HL-60/S4 treated with retinoic acid at 250 ng/mL for 4 days and 3 days (cell line): ENCODE measurements around the gene MACF1.
"Not testable (repeated sequence)": the region's sequence is repeated elsewhere in the genome, so short reads cannot be mapped to it uniquely, and the experiment has no call there.

ENCODE experiments used
- in situ Hi-C: fragments of 300-500 bp; cut with MboI; formaldehyde crosslinking; loops from 2 replicates; pipeline ENCODE4 v1.7.0; 2022; ENCODE audit warnings: low sequenced_read_pairs

The MACF1 gene

DNA sequence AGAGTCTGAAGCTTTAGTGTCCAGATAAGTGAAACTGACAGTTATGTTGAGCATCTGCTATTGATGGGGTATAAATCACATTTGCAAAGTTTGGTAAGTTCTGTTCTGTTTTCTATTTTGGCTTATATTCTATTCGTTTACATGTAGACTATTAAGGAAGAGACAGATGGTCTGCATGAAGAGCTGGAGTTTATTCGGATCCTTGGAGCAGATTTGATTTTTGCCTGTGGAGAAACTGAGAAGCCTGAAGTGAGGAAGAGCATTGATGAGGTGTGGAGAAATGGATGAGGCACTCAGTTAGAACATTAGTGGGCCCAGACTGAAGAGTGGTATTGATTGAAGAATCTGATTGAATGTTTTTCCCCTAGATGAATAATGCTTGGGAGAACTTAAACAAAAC, 236.4 kb downstream of the MACF1 start:
- in situ Hi-C loops = no loop called here

- in situ Hi-C loops = no loop called here
These were observed 237.3 kb downstream of the MACF1 start for GRCh38 chr1:39441797-39442196.

- in situ Hi-C loops = no loop called here
These were observed 241.1 kb downstream of the MACF1 start for GRCh38 chr1:39445573-39445972.

DNA sequence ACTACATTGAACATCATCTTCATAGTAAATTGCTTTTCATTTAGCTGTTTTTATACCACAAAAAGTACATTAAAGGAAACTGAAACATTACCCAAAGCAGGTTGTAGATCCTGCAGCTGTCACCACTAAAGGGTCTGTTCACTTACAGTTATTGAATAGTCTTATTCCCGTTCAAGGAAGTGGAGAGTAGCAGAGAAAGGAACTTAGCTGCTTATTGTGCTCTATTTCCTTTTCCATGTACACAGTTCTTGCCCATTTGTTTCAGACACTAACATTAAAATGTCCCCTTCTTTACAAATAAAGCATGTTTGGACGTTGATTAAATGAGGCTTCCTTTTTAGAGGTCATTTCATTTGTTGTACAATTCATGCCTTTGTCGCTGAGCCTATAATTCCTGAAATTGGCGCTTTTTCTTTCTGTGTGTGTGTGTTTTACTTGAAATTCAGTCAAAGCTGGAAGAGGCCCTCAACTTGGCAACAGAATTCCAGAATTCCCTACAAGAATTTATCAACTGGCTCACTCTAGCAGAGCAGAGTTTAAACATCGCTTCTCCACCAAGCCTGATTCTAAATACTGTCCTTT, 242.6 kb downstream of the MACF1 start:
- in situ Hi-C loops = no loop called here

- in situ Hi-C loops = not testable (repeated sequence)
These were observed 245.5 kb downstream of the MACF1 start for GRCh38 chr1:39450041-39450440.

GRCh38 chr1:39450956-39451606, 246.6 kb downstream of the MACF1 start:
- in situ Hi-C loops = no loop called here

- in situ Hi-C loops = no loop called here
These were observed 247.6 kb downstream of the MACF1 start for GRCh38 chr1:39452081-39452480.

DNA sequence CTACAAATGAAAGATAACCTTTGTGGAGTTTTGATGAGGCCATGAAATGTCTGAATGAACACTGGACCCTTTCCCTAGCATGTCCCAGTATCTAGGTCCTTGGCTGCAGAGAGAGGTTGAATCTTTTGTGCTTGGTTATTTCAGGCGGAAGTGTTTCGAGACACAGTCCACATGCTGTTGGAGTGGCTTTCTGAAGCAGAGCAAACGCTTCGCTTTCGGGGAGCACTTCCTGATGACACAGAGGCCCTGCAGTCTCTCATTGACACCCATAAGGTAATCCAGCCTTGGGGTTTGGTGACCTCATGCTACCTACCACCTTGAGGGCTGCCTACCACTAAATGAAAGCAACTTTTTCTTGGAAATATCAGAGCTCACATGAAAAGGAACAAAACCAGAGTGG, 248.0 kb downstream of the MACF1 start:
- in situ Hi-C loops = no loop called here

DNA sequence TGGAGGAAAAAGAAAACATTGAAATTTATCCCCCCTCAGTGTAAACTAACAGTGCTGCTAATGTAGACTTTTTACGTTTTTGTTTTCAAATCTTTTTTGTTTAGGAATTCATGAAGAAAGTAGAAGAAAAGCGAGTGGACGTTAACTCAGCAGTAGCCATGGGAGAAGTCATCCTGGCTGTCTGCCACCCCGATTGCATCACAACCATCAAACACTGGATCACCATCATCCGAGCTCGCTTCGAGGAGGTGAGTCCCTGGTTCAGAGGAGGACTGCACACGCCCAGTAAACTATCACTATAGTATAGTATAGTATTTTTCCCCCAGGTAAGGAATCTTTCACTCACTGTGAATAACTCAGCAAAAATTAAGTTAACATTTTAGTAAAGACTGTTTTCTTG, 249.1 kb downstream of the MACF1 start:
- in situ Hi-C loops = no loop called here

DNA sequence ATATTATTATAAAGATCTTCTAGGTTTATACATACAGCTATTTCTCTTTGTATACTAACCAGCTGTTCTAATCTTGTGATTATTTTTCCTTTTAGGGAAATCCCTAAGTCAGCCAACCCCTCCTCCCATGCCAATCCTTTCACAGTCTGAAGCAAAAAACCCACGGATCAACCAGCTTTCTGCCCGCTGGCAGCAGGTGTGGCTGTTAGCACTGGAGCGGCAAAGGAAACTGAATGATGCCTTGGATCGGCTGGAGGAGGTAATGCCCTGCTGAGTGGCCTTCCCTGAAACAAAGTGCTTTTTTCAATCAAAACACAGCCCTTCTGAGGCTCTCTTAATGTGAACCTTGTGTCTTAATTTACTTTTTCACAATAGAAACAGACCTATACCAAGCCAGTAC, 254.5 kb downstream of the MACF1 start:
- in situ Hi-C loops = no loop called here

GRCh38 chr1:39462074-39462473, 257.6 kb downstream of the MACF1 start:
- in situ Hi-C loops = no loop called here

- in situ Hi-C loops = no loop called here
These were observed 262.1 kb downstream of the MACF1 start for GRCh38 chr1:39466413-39467107.

DNA sequence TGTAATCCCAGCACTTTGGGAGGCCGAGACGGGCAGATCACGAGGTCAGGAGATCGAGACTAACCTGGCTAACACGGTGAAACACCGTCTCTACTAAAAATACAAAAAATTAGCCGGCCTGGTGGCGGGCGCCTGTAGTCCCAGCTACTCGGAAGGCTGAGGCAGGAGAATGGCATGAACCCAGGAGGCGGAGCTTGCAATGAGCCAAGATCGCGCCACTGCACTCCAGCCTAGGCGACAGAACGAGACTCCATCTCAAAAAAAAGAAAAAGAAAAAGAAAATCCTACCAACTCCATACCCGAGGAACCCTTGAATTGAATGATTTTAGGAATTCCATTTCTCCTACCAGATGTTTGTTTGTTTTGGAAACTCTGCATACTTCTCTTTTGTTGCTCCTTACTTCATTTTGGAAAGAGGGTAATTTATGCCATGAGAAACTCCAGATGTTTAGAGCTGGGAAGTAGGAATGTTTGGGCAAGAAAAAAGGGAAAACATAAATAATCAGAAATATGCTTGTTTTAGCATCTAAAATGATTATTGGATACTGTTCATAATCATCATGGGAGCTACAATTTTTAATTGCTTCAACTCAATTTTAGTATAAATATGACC, 262.7 kb downstream of the MACF1 start:
- in situ Hi-C loops = not testable (repeated sequence)

DNA sequence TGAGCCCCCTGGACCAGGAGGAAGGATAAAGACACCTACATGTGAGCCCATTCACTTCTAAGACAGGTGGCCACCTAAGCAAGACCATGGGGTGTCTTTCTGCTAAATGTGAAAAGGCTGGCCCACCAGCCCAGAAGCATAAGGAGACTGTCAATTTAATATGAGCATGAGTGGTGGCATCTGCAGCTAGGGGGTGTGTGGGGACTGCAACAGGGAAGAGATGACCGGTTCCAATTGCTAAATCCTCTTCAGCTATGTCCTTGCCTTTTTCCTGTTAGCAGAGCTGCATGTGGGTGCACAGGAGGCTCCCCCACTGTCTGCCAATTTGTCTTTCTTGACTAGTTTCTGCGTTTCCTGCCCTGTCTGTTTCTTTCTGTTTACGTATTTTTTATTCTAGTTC, 264.7 kb downstream of the MACF1 start:
- in situ Hi-C loops = no loop called here

GRCh38 chr1:39470040-39470439, 265.5 kb downstream of the MACF1 start:
- in situ Hi-C loops = no loop called here

GRCh38 chr1:39472826-39473225, 268.3 kb downstream of the MACF1 start:
- in situ Hi-C loops = no loop called here

GRCh38 chr1:39473324-39473723, 268.8 kb downstream of the MACF1 start:
- in situ Hi-C loops = no loop called here

DNA sequence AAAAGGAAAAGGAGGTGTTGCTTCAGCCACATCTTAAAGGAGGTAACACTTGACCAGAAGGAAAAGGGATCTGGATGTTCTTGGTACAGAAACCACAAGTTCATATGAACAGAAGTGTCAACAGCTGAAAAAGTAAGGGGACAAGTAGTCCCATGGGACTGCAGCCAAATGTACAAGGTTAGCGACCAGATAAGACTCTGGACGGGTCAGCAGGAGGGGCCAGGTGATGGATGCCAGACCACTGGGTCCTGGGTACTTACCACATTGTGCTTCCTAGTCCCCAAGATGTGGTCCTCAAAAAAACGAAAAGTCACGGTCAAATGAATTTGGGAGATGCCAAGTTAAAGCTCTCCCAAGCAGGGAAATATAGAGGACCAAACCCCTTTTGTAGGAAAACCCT, 270.3 kb downstream of the MACF1 start:
- in situ Hi-C loops = no loop called here

- in situ Hi-C loops = not testable (repeated sequence)
These were observed 271.1 kb downstream of the MACF1 start for GRCh38 chr1:39475551-39475950.

GRCh38 chr1:39478126-39478915, 273.8 kb downstream of the MACF1 start:
- in situ Hi-C loops = no loop called here

DNA sequence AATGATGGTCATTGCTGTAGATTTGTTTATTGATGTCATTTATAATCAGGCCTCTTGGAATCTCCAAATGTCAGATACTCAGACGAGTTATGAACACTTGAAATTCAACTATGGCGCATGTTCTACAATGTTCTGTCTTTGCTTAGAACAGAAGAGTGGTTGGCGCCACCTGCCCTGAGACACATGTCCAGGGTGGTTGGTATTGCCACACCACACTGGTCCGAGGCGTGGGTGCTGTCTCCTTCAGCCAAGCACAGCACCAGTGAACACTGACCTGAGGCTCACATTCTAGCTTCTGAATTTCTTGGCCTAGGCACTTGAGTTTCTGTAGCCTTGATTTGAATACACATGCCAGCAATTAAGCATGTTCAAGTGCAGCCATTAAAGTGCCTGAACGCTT, 276.8 kb downstream of the MACF1 start:
- in situ Hi-C loops = no loop called here
